HepG2 (cell line): Measurements from ENCODE around the gene SLC35F3.

Experiments used
- AHDC1 ChIP-seq: sonication (generic); formaldehyde crosslinking; IDR thresholded peaks from 2 replicates; pipeline ENCODE4 v1.5.1; 2020; ENCODE audit warnings: mild to moderate bottlenecking, missing genetic modification reagents, borderline replicate concordance
- CEBPB ChIP-seq: IDR thresholded peaks from 2 replicates; pipeline ENCODE4 v1.6.1; 2011; ENCODE audit warnings: low read depth, low read length, improper control_type of control experiment, borderline replicate concordance
- ESRRA ChIP-seq: sonication (generic); formaldehyde crosslinking; IDR thresholded peaks from 2 replicates; pipeline ENCODE4 v1.5.1; 2020; ENCODE audit warnings: mild to moderate bottlenecking, low read depth, missing genetic modification reagents
- FLYWCH1 ChIP-seq: sonication (generic); formaldehyde crosslinking; IDR thresholded peaks from 2 replicates; pipeline ENCODE4 v1.8.1; 2023; ENCODE audit warnings: mild to moderate bottlenecking, missing genetic modification reagents
- MYC ChIP-seq: sonication (generic); formaldehyde crosslinking; IDR thresholded peaks from 2 replicates; pipeline ENCODE4 v1.9.0; 2021; ENCODE audit warnings: missing genetic modification reagents, borderline replicate concordance
- MZF1 ChIP-seq: sonication (generic); formaldehyde crosslinking; IDR thresholded peaks from 2 replicates; pipeline ENCODE4 v1.8.1; 2023; ENCODE audit warnings: mild to moderate bottlenecking, missing genetic modification reagents, borderline replicate concordance
- NFATC3 ChIP-seq: sonication (generic); formaldehyde crosslinking; IDR thresholded peaks from 2 replicates; pipeline ENCODE4 v1.5.1; 2020; ENCODE audit warnings: mild to moderate bottlenecking, missing genetic modification reagents
- NR3C1 ChIP-seq: sonication (generic); formaldehyde crosslinking; IDR thresholded peaks from 2 replicates; pipeline ENCODE4 v1.4.0; 2020; ENCODE audit warnings: missing genetic modification reagents
- RFX1 ChIP-seq: fragments of 450-650 bp; IDR thresholded peaks from 2 replicates; pipeline ENCODE4 v1.6.1; 2017
- TARDBP ChIP-seq: sonication (generic); formaldehyde crosslinking; IDR thresholded peaks from 2 replicates; pipeline ENCODE4 v1.8.0; 2022; ENCODE audit warnings: mild to moderate bottlenecking, missing genetic modification reagents
- ZMAT5 ChIP-seq: sonication (generic); formaldehyde crosslinking; IDR thresholded peaks from 2 replicates; pipeline ENCODE4 v1.5.0; 2020; ENCODE audit warnings: mild to moderate bottlenecking, low read depth, missing genetic modification reagents, borderline replicate concordance
- ZNF382 ChIP-seq: sonication (generic); formaldehyde crosslinking; IDR thresholded peaks from 2 replicates; pipeline ENCODE4 v1.5.0; 2020; ENCODE audit warnings: missing genetic modification reagents, mild to moderate bottlenecking, borderline replicate concordance
- TF ChIP-seq, protein P1 (sequence below): IDR thresholded peaks from 2 replicates; pipeline ENCODE4 v1.6.1; 2012; ENCODE audit warnings: inconsistent platforms
- TF ChIP-seq, protein P2 (sequence below): sonication (generic); formaldehyde crosslinking; IDR thresholded peaks from 2 replicates; pipeline ENCODE4 v1.5.0; 2020; ENCODE audit warnings: mild to moderate bottlenecking, missing genetic modification reagents, moderate library complexity

DNA sequence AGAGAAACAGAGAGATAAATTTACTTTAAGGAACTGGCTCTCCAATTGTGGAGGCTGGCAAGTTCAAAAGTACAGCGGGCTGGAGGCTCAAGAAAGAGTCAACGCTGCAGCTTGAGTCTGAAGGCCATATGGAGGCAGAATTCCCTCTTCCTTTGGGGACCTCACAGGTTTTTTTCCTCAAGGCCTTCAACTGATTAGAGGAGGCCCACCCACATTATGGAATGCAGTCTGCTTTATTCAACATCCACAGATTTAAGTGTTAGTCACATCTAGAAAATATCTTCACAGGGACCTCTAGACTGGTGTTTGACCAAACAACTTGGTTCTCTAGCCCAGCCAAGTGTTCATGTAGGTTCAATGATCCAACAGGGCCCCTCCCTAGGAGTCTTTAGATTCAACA, 117.8 kb downstream of the SLC35F3 start:
- no peak for TF ChIP-seq ZMAT5 (CRISPR knock-in tag)
- no peak for TF ChIP-seq FLYWCH1
- no peak for TF ChIP-seq NR3C1
- no peak for TF ChIP-seq ESRRA
- no peak for TF ChIP-seq MYC (CRISPR knock-in tag)
- TF ChIP-seq AHDC1 (CRISPR knock-in tag): no peak
- TF ChIP-seq MZF1 (CRISPR knock-in tag): no peak
- TF ChIP-seq, protein P1, sequence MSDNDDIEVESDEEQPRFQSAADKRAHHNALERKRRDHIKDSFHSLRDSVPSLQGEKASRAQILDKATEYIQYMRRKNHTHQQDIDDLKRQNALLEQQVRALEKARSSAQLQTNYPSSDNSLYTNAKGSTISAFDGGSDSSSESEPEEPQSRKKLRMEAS: no peak
- TF ChIP-seq CEBPB: no peak
- no peak for TF ChIP-seq RFX1
- no peak for TF ChIP-seq NFATC3 (CRISPR knock-in tag)
- TF ChIP-seq, protein P2, sequence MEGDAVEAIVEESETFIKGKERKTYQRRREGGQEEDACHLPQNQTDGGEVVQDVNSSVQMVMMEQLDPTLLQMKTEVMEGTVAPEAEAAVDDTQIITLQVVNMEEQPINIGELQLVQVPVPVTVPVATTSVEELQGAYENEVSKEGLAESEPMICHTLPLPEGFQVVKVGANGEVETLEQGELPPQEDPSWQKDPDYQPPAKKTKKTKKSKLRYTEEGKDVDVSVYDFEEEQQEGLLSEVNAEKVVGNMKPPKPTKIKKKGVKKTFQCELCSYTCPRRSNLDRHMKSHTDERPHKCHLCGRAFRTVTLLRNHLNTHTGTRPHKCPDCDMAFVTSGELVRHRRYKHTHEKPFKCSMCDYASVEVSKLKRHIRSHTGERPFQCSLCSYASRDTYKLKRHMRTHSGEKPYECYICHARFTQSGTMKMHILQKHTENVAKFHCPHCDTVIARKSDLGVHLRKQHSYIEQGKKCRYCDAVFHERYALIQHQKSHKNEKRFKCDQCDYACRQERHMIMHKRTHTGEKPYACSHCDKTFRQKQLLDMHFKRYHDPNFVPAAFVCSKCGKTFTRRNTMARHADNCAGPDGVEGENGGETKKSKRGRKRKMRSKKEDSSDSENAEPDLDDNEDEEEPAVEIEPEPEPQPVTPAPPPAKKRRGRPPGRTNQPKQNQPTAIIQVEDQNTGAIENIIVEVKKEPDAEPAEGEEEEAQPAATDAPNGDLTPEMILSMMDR (CRISPR knock-in tag): no peak
- no peak for TF ChIP-seq ZNF382 (CRISPR knock-in tag)
- no peak for TF ChIP-seq TARDBP (CRISPR knock-in tag)
